Calu3 (cell line): ENCODE measurements around the gene FHL2. TPM values are rescaled to one million over a fixed set of nuclear protein-coding genes. Genes with fewer than 3 reads are reported as not detected.

Source experiments
- BruUV-seq: library from RNA; stranded (reverse); fragments of 400-500 nt; replicated peaks from 2 replicates; lab custom pipeline; 2021; lab: Mats Ljungman, UMichigan
- CTCF ChIA-PET: fragments of 300-600 bp; sonication (Branson Sonifier 250); formaldehyde crosslinking; loops from one replicate; lab custom pipeline; 2022; ENCODE audit warnings: antibody characterized with exemption; lab: Charles Lee
- DNase-seq: peaks from one replicate; pipeline ENCODE4 v3.0.0; 2022
- H3K27ac Mint-ChIP-seq: one replicate; pipeline ENCODE4 v1.8.0; 2022; ENCODE audit warnings: mixed read lengths; ENCODE audit not compliant: unreplicated experiment
- H3K27me3 Mint-ChIP-seq: one replicate; pipeline ENCODE4 v1.8.0; 2022; ENCODE audit warnings: mixed read lengths; ENCODE audit not compliant: unreplicated experiment
- H3K36me3 Mint-ChIP-seq: one replicate; pipeline ENCODE4 v1.8.0; 2022; ENCODE audit warnings: mild to moderate bottlenecking, moderate library complexity, mixed read lengths; ENCODE audit not compliant: insufficient read depth, unreplicated experiment
- H3K4me1 Mint-ChIP-seq: one replicate; pipeline ENCODE4 v1.8.0; 2022; ENCODE audit warnings: mild to moderate bottlenecking, low read depth, mixed read lengths; ENCODE audit not compliant: unreplicated experiment
- H3K4me3 Mint-ChIP-seq: one replicate; pipeline ENCODE4 v1.8.0; 2022; ENCODE audit warnings: mild to moderate bottlenecking, low read depth, moderate library complexity, mixed read lengths; ENCODE audit not compliant: unreplicated experiment
- H3K9me3 Mint-ChIP-seq: one replicate; pipeline ENCODE4 v1.8.0; 2022; ENCODE audit warnings: low read depth, mixed read lengths; ENCODE audit not compliant: unreplicated experiment
- intact Hi-C: fragments of 100-400 bp; cut with micrococcal nuclease; formaldehyde crosslinking; loops from one replicate; pipeline ENCODE4 v1.10.0; 2022; ENCODE audit not compliant: unreplicated experiment
- total RNA-seq: library from RNA; stranded (reverse); gene quantifications from 2 replicates; pipeline ENCODE4 v1.2.3, GENCODE V29; 2022
- TF ChIP-seq, protein P1 (sequence below): fragments of 200-600 bp; IDR thresholded peaks from one replicate; pipeline ENCODE4 v1.8.0; 2022; ENCODE audit warnings: antibody characterized with exemption; ENCODE audit not compliant: unreplicated experiment

Gene FHL2
- total RNA-seq, 1 experiment from 2014 or later: 51.9 TPM

- TF ChIP-seq, protein P1, sequence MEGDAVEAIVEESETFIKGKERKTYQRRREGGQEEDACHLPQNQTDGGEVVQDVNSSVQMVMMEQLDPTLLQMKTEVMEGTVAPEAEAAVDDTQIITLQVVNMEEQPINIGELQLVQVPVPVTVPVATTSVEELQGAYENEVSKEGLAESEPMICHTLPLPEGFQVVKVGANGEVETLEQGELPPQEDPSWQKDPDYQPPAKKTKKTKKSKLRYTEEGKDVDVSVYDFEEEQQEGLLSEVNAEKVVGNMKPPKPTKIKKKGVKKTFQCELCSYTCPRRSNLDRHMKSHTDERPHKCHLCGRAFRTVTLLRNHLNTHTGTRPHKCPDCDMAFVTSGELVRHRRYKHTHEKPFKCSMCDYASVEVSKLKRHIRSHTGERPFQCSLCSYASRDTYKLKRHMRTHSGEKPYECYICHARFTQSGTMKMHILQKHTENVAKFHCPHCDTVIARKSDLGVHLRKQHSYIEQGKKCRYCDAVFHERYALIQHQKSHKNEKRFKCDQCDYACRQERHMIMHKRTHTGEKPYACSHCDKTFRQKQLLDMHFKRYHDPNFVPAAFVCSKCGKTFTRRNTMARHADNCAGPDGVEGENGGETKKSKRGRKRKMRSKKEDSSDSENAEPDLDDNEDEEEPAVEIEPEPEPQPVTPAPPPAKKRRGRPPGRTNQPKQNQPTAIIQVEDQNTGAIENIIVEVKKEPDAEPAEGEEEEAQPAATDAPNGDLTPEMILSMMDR: no peak
- Mint-ChIP-seq H3K4me1 (peaks cover 24% of the 10 kb centered on the region), H3K9me3 (no peaks in the 10 kb centered on the region), H3K4me3 (no peak overlapping the region), H3K27ac (no peak overlapping the region), H3K36me3 (no peaks in the 10 kb centered on the region), H3K27me3 (no peaks in the 10 kb centered on the region)
- no TSS peak for BruUV-seq
- CTCF ChIA-PET: interaction anchor here (1.1 kb wide), 1 partner anchor 12 kb away, joined by 4 read pairs; no protein-coding TSS in a partner anchor
- no peak for DNase-seq
- intact Hi-C loops: no loop called here
Observed at GRCh38 chr2:105320651-105321215, 78.1 kb downstream of the FHL2 start.

- H3K27me3 Mint-ChIP-seq: no peaks in the 10 kb centered on the region
- H3K9me3 Mint-ChIP-seq: no peaks in the 10 kb centered on the region
- no peak for DNase-seq
- CTCF ChIA-PET: no interaction called here
- TF ChIP-seq, protein P1: no peak
- no TSS peak for BruUV-seq
- H3K36me3 Mint-ChIP-seq: no peaks in the 10 kb centered on the region
- no peak overlapping the region for H3K4me3 Mint-ChIP-seq
- intact Hi-C loops: no loop called here
- no peak overlapping the region for H3K27ac Mint-ChIP-seq
- peaks cover 12% of the 10 kb centered on the region for H3K4me1 Mint-ChIP-seq
Observed at GRCh38 chr2:105317937-105318336, 80.9 kb downstream of the FHL2 start.

DNA sequence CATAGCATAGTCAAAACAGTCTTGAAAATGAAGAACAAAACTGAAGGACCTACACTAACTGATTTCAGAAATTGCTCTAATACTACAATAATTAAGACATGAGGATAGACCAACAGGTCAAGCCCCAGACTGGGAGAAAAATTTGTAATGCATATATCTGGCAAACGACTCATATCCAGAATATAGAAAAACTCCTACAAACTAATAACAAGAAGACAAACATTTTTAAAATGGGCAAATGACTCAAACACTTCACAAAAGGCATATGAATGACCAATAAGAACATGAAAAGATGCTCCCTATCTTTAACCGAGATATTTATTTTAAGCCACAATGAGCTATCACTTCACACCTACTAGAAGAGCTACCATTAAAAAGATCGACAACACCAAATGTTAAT lies 83.5 kb downstream of the FHL2 start:
- no peak overlapping the region for H3K4me3 Mint-ChIP-seq
- intact Hi-C loops: no loop called here
- no peak overlapping the region for H3K27ac Mint-ChIP-seq
- H3K9me3 Mint-ChIP-seq: no peaks in the 10 kb centered on the region
- no peaks in the 10 kb centered on the region for H3K27me3 Mint-ChIP-seq
- TF ChIP-seq, protein P1: no peak
- no peak for DNase-seq
- CTCF ChIA-PET: no interaction called here
- no peaks in the 10 kb centered on the region for H3K36me3 Mint-ChIP-seq
- no TSS peak for BruUV-seq
- peaks cover 7% of the 10 kb centered on the region for H3K4me1 Mint-ChIP-seq

DNA sequence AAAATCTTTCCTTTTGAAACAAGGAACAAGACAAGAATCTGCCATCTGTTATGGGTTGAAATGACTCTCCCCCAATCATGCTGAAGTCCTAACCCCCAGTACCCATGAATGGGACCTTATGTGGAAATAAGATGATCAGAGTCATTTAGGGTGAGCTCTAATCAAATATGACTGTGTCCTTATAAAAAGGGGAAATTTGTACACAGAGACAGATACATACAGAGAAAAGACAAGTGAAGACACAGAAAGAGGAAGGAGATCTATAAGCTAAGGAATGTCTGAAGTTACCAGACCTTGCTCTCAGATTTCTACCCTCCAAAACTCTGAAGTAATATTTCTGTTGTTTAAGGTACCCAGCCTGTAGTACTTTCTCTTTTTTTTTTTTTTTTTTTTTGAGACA lies 85.0 kb downstream of the FHL2 start:
- Mint-ChIP-seq H3K4me1 (no peaks in the 10 kb centered on the region), H3K9me3 (no peaks in the 10 kb centered on the region), H3K36me3 (no peaks in the 10 kb centered on the region), H3K27ac (no peak overlapping the region), H3K27me3 (no peaks in the 10 kb centered on the region), H3K4me3 (no peak overlapping the region)
- TF ChIP-seq, protein P1: no peak
- DNase-seq: no peak
- intact Hi-C loops: no loop called here
- BruUV-seq: no TSS peak
- CTCF ChIA-PET: interaction anchor here (0.6 to 0.7 kb wide), 2 partner anchors 335 to 401 kb away, joined by 3 to 5 read pairs; no protein-coding TSS in a partner anchor

Other genes starting within 250 kb of the FHL2 start
- gene GPR45, start 157.3 kb downstream of the FHL2 start, total RNA-seq: not detected in 2 replicates
- 24.3 and 24.5 TPM in 2 replicates for gene TGFBRAP1, start 69.3 kb downstream of the FHL2 start, total RNA-seq
- 18.1 and 19.0 TPM in 2 replicates for gene C2orf49, start 61.5 kb downstream of the FHL2 start, total RNA-seq